Psoas muscle (tissue), 8 donors: ENCODE data around the gene TMEM132C. TPM values are rescaled to one million over a fixed set of nuclear protein-coding genes. Genes with fewer than 3 reads are reported as not detected.

Experiments
- ATAC-seq, 4 donors: fragments of 200-7000 bp; cut with Tn5 transposase; one replicate each; pipeline ENCODE4 v1.9.1; 2020; ENCODE audit warnings: moderate library complexity in 3 of 4, mild to moderate bottlenecking in 2 of 4
- DNase-seq, 2 donors: peaks; one replicate each; pipeline ENCODE4 v3.0.0-alpha.2; 2020
- H3K27ac ChIP-seq: fragments of 200-600 bp; one replicate; pipeline ENCODE4 v1.8.0; 2022
- H3K27me3 ChIP-seq, 3 donors: fragments of 200-600 bp in 1 of 3; one replicate each; pipeline versions ENCODE4 v1.6.1 to v1.8.0; 2013 to 2022; ENCODE audit warnings: low read length in 2 of 3, mild to moderate bottlenecking in 2 of 3, moderate library complexity in 1 of 3; ENCODE audit not compliant: insufficient read depth in 3 of 3
- H3K36me3 ChIP-seq, 2 donors: fragments of 200-600 bp in 1 of 2; one replicate each; pipeline versions ENCODE4 v1.6.1 to v1.8.0; 2013 to 2022; ENCODE audit warnings: low read depth in 1 of 2, mild to moderate bottlenecking in 1 of 2, moderate library complexity in 1 of 2; ENCODE audit not compliant: insufficient read depth in 1 of 2
- H3K4me1 ChIP-seq: fragments of 200-600 bp; one replicate; pipeline ENCODE4 v1.8.0; 2022
- H3K4me3 ChIP-seq: fragments of 200-600 bp; one replicate; pipeline ENCODE4 v1.8.0; 2022; ENCODE audit warnings: mild to moderate bottlenecking
- H3K9me3 ChIP-seq: fragments of 200-600 bp; one replicate; pipeline ENCODE4 v1.8.0; 2022
- CTCF ChIP-seq: fragments of 200-600 bp; IDR thresholded peaks from one replicate; pipeline ENCODE4 v1.8.0; 2022; ENCODE audit warnings: antibody characterized with exemption
- WGBS, 3 donors: extraction: QIAGEN DNeasy Blood & Tissue Kit; methylation state at CpG; one replicate each; pipeline versions ENCODE4 v1.1.6 to v1.1.7; 2013; 5-methylcytosine and 5-hydroxymethylcytosine counted together
- intact Hi-C, 2 donors: fragments of 100-400 bp; cut with DNase I; formaldehyde crosslinking; loops; one replicate each; pipeline versions ENCODE4 v1.11.0 to v1.14.2; 2022
- polyA plus RNA-seq, 3 donors: library from polyadenylated mRNA; stranded (reverse); fragments of 200-250 nt; gene quantifications; one replicate each; pipeline ENCODE4 v1.2.3, GENCODE V29; 2013
- total RNA-seq, 4 donors: library from RNA; stranded (reverse); fragmentation: NEBNext Ultra II Directional in 2 of 4; extraction: Animal tissue kit (Norgen Biotek cat#: 25700) in 2 of 4; gene quantifications; one replicate each; pipeline versions ENCODE4 v1.2.1 to v1.2.4, GENCODE V29; 2021 to 2023
- donor health status: healthy with polysubstance abuse.
- donor health status: DM: no; HTN: no; CAD: no; lungs with moderate emphysema.
- donor health status: Bipolar disorder and iron deficiency.
- donor health status: healthy.
- donor health status: DM: yes; HTN: yes; CAD: no.
- donor health status: DM: no; HTN: no; CAD: no.
- donor health status: DM: no; HTN: no; CAD: no.
- donor health status: DM: yes; HTN: yes; CAD: no.

The TMEM132C gene
- total and polyA plus RNA-seq, 7 donors: 0.16 to 0.77 (median 0.47) TPM

- Histone ChIP-seq H3K27me3 (peaks cover 0 to 1% (median 0%) of the 10 kb centered on the region in 3 donors), H3K9me3 (no peaks in the 10 kb centered on the region), H3K36me3 (no peaks in the 10 kb centered on the region), H3K4me3 (no peak overlapping the region), H3K4me1 (no peaks in the 10 kb centered on the region), H3K27ac (no peak overlapping the region)
- WGBS, 3 donors: 61 to 66% (median 64%) methylated on average over 15 of the region's 15 CpGs
- intact Hi-C loops: no loop called here
- no peak for DNase-seq
- ATAC-seq: no peak
- no peak for TF ChIP-seq CTCF
These were observed 377.8 kb downstream of the TMEM132C start for GRCh38 chr12:128644664-128645296.

GRCh38 chr12:128649902-128650301 lies 382.9 kb downstream of the TMEM132C start:
- no peaks in the 10 kb centered on the region for H3K36me3 ChIP-seq
- no peak for DNase-seq
- WGBS, 3 donors: 0 to 3% (median 3%) methylated on average over 1 of the region's 1 CpG
- H3K9me3 ChIP-seq: no peaks in the 10 kb centered on the region
- intact Hi-C loops: no loop called here
- no peak for TF ChIP-seq CTCF
- no peaks in the 10 kb centered on the region for H3K4me1 ChIP-seq
- no peak overlapping the region for H3K27ac ChIP-seq
- ATAC-seq: no peak
- H3K4me3 ChIP-seq: no peak overlapping the region
- peaks cover 0 to 1% (median 0%) of the 10 kb centered on the region in 3 donors for H3K27me3 ChIP-seq

- Histone ChIP-seq H3K27me3 (peaks cover 0 to 1% (median 0%) of the 10 kb centered on the region in 3 donors), H3K27ac (no peak overlapping the region), H3K36me3 (no peaks in the 10 kb centered on the region), H3K4me1 (no peaks in the 10 kb centered on the region), H3K4me3 (no peak overlapping the region), H3K9me3 (no peaks in the 10 kb centered on the region)
- TF ChIP-seq CTCF: no peak
- no peak for ATAC-seq
- 80 to 82% (median 80%) methylated on average over 17 of the region's 17 CpGs for WGBS, 3 donors
- no peak for DNase-seq
- intact Hi-C loops: no loop called here
These were observed 385.3 kb downstream of the TMEM132C start for GRCh38 chr12:128652136-128652751.

- Histone ChIP-seq H3K27me3 (no peaks in the 10 kb centered on the region), H3K4me1 (no peaks in the 10 kb centered on the region), H3K36me3 (no peaks in the 10 kb centered on the region), H3K27ac (no peak overlapping the region), H3K9me3 (no peaks in the 10 kb centered on the region), H3K4me3 (no peak overlapping the region)
- WGBS, 3 donors: 71 to 74% (median 73%) methylated on average over 8 of the region's 8 CpGs
- no peak for ATAC-seq
- DNase-seq: no peak
- TF ChIP-seq CTCF: no peak
- intact Hi-C loops: no loop called here
These were observed 387.5 kb downstream of the TMEM132C start for GRCh38 chr12:128654468-128654867.
